Transverse colon (tissue), 4 donors: ENCODE results near the gene C11orf97. TPM values are rescaled to one million over a fixed set of nuclear protein-coding genes. Genes with fewer than 3 reads are reported as not detected.

Source experiments
- small RNA-seq, 4 donors: library from RNA; depleted of rRNA; stranded (forward); fragments of <200 nt; gene quantifications; one replicate each; pipeline ENCODE3, GENCODE V24; 2016
- total RNA-seq, 4 donors: library from RNA; depleted of rRNA; stranded (reverse); fragments of >200 nt; gene quantifications; one replicate each; pipeline ENCODE4 v1.1.0, GENCODE V29; 2016

Gene C11orf97
- total RNA-seq, 4 donors from 2014 or later, result not detected

Small RNA genes lying within 50 kb of the gene (small RNA-seq; reads per million reads assigned to genes)
- gene MIR548L, result 0 to 0.35 (median 0.13) reads per million in 4 donors

Other genes with a start within 250 kb of the C11orf97 start
- gene IZUMO1R, start 207.9 kb upstream of the C11orf97 start, total RNA-seq, result not detected
- gene GPR83, start 111.0 kb upstream of the C11orf97 start, total RNA-seq, result 1 to 10 TPM in 1 of 4 donors, not detected in 3; 3.8 TPM
- 10 to 100 TPM in 2 of 4 donors, 1 to 10 TPM in 2; 5.6 to 17.0 (median 9.9) TPM for gene MRE11, start 18.6 kb upstream of the C11orf97 start, total RNA-seq
- gene ANKRD49, start 18.5 kb upstream of the C11orf97 start, total RNA-seq, result 10 to 100 TPM; 24.4 to 43.6 (median 33.2) TPM
- gene FUT4, start 31.5 kb downstream of the C11orf97 start, total RNA-seq, result 10 to 100 TPM; 14.9 to 39.0 (median 22.4) TPM
- gene PIWIL4, start 54.9 kb downstream of the C11orf97 start, total RNA-seq, result 10 to 100 TPM in 1 of 4 donors, 1 to 10 TPM in 3; 6.7 to 17.9 (median 8.9) TPM